Natural killer cell treated with Interleukin-12 subunit alpha and Interleukin-12 subunit beta and Interleukin-15 and Interleukin-18, amount 100 ng/mL, for 72 hours (primary cell): ENCODE data around the gene FBXL13. TPM values are rescaled to one million over a fixed set of nuclear protein-coding genes. Genes with fewer than 3 reads are reported as not detected.

Experiments
- ATAC-seq, 2 donors: fragments of 150-1000 bp; cut with Tn5 transposase in 1 of 2; sonication (Bioruptor Pico), chemical (Tn5 transposase) in 1 of 2; 2 replicates each; pipeline ENCODE4 v1.10.0; 2021
- DNase-seq: peaks from one replicate; pipeline ENCODE4 v3.0.0; 2022; ENCODE audit warnings: low spot score
- H3K27ac Mint-ChIP-seq, 2 donors: 1 replicate in 1 of 2; 2 replicates in 1 of 2; pipeline ENCODE4 v1.8.0; 2022; ENCODE audit warnings: mixed read lengths in 2 of 2, mild to moderate bottlenecking in 1 of 2, moderate library complexity in 1 of 2
- H3K27me3 Mint-ChIP-seq, 2 donors: 1 replicate in 1 of 2; 2 replicates in 1 of 2; pipeline ENCODE4 v1.8.0; 2022; ENCODE audit warnings: mixed read lengths in 2 of 2
- H3K36me3 Mint-ChIP-seq: one replicate; pipeline ENCODE4 v1.8.0; 2022; ENCODE audit warnings: mixed read lengths
- H3K4me1 Mint-ChIP-seq, 2 donors: 1 replicate in 1 of 2; 2 replicates in 1 of 2; pipeline ENCODE4 v1.8.0; 2022; ENCODE audit warnings: low read depth in 2 of 2, mixed read lengths in 2 of 2, mild to moderate bottlenecking in 1 of 2
- H3K4me3 Mint-ChIP-seq: one replicate; pipeline ENCODE4 v1.8.0; 2022; ENCODE audit warnings: mixed read lengths
- H3K9me3 Mint-ChIP-seq: 2 replicates; pipeline ENCODE4 v1.8.0; 2022; ENCODE audit warnings: mixed read lengths
- total RNA-seq, 2 donors: library from RNA; stranded (reverse); gene quantifications; one replicate each; pipeline ENCODE4 v1.2.3, GENCODE V29; 2022

FBXL13 gene
- total RNA-seq, 2 donors from 2014 or later, result 0.43 to 0.86 TPM

DNA sequence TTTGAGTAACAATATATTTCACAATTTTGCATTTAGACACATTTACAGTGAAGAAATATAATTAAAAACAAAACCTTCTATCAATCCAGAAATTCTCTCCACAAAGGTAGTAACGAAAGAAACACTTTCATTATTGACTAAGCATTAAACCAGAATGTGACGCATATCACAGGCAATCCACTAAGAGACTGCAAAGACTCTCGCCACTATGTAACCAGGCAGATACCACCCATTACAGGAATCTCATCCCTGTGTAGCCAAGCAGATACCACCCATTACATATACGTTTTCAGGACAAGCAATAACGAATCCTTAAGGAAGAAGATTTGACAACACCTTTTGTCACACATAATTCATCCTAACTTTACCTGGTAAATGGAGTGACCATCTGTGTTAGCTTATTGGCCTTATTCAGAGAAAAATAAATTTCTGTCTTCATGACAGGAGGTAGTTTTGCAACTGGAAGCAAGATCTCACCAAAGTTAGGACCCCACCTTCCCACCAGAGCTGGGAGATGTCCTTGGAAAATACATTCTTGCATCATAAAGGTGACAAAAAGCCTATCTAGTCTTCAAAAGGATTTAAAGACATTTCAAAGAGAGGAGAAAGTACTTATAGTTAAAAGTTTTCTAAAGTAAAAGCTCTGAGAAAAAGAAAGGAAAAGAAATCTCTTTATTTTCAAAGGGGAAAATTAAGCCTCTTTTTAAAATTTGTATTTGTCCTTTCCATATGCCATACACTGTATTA, 131.0 kb downstream of the FBXL13 start:
- ATAC-seq (peak; percentile 77 to 87), DNase-seq (no peak)
- Mint-ChIP-seq H3K4me3 (no peak overlapping the region), H3K27ac (no peak overlapping the region), H3K27me3 (peaks cover 6 to 12% of the 10 kb centered on the region in 2 donors), H3K36me3 (no peaks in the 10 kb centered on the region), H3K9me3 (no peaks in the 10 kb centered on the region), H3K4me1 (peaks cover 0 to 7% of the 10 kb centered on the region in 2 donors)

GRCh38 chr7:102942868-102943267, 131.7 kb downstream of the FBXL13 start:
- DNase-seq (no peak), ATAC-seq (no peak)
- Mint-ChIP-seq H3K36me3 (no peaks in the 10 kb centered on the region), H3K4me1 (peaks cover 0 to 7% of the 10 kb centered on the region in 2 donors), H3K27me3 (peaks cover 6 to 12% of the 10 kb centered on the region in 2 donors), H3K9me3 (no peaks in the 10 kb centered on the region), H3K4me3 (no peak overlapping the region), H3K27ac (no peak overlapping the region)

DNA sequence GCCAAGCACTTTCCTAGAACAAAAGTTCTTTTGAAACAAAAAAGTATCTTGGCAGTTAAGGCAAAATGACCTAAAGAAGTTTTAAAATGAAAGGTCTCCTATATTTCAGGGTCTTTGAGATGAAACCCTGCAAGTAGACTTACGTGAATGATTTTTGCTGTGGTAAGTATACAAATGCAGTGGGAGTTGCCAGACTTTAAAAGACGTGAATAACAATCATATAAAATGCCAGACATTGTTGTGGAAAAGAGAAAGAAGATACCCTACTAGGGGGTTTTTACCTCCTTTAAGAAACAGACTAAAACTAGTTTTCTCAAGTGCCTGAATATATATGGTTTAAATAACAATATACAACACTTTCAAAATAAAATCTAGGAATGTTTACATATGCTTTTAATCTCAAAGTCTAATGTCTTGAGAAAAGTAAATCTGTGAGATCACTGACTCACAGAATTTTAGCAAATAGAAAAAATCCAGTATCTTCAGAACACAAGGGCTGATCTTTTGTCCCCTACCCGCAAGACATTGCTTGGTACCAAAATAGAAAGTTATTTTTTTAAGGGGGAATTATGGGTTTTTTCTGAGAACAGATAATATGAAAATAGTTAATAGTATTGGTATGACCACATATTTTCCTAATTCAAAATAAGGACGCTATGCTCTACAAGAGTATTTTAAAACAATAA, 132.3 kb downstream of the FBXL13 start:
- ATAC-seq (no peak), DNase-seq (no peak)
- Mint-ChIP-seq H3K9me3 (no peaks in the 10 kb centered on the region), H3K27me3 (peaks cover 6 to 12% of the 10 kb centered on the region in 2 donors), H3K27ac (no peak overlapping the region), H3K36me3 (no peaks in the 10 kb centered on the region), H3K4me1 (peaks cover 0 to 7% of the 10 kb centered on the region in 2 donors), H3K4me3 (no peak overlapping the region)

DNA sequence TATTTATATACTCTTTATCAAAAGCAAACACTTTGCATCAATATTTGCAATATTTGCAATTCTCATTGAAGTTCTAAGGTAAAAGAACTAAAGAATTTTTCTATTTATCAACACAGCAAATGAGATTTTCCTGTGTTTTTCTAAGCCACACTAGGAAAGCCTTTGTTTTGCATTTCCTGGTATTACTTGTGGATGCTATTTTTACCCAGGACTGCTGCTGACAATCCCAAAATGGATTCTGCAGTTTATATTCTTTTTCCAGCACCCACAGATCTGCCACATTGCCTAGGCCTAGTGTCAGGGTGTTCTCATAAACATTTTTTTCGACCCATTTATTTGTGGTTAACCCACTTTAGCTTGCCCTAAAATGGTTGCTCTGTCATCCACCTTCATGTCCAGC, 135.9 kb downstream of the FBXL13 start:
- no peak for DNase-seq
- H3K36me3 Mint-ChIP-seq, result no peaks in the 10 kb centered on the region
- H3K27ac Mint-ChIP-seq, result no peak overlapping the region
- peaks cover 3 to 7% of the 10 kb centered on the region in 2 donors for H3K27me3 Mint-ChIP-seq
- H3K4me3 Mint-ChIP-seq, result no peak overlapping the region
- no peak for ATAC-seq
- no peaks in the 10 kb centered on the region for H3K9me3 Mint-ChIP-seq
- H3K4me1 Mint-ChIP-seq, result peaks cover 0 to 6% of the 10 kb centered on the region in 2 donors

- Mint-ChIP-seq H3K4me3 (no peak overlapping the region), H3K9me3 (no peaks in the 10 kb centered on the region), H3K27ac (no peak overlapping the region), H3K36me3 (no peaks in the 10 kb centered on the region), H3K4me1 (no peaks in the 10 kb centered on the region), H3K27me3 (no peaks in the 10 kb centered on the region)
- DNase-seq (no peak), ATAC-seq (no peak)
These were observed 139.0 kb downstream of the FBXL13 start for GRCh38 chr7:102935450-102936115.

- no peak for ATAC-seq
- DNase-seq, result no peak
- no peaks in the 10 kb centered on the region for H3K27me3 Mint-ChIP-seq
- H3K4me1 Mint-ChIP-seq, result no peaks in the 10 kb centered on the region
- H3K36me3 Mint-ChIP-seq, result no peaks in the 10 kb centered on the region
- H3K9me3 Mint-ChIP-seq, result no peaks in the 10 kb centered on the region
- H3K4me3 Mint-ChIP-seq, result no peak overlapping the region
- no peak overlapping the region for H3K27ac Mint-ChIP-seq
These were observed 139.9 kb downstream of the FBXL13 start for GRCh38 chr7:102934701-102935100.

- DNase-seq, result no peak
- no peaks in the 10 kb centered on the region for H3K9me3 Mint-ChIP-seq
- no peaks in the 10 kb centered on the region for H3K36me3 Mint-ChIP-seq
- H3K27me3 Mint-ChIP-seq, result peaks cover 0 to under 1% of the 10 kb centered on the region in 2 donors
- H3K4me1 Mint-ChIP-seq, result no peaks in the 10 kb centered on the region
- no peak for ATAC-seq
- no peak overlapping the region for H3K27ac Mint-ChIP-seq
- no peak overlapping the region for H3K4me3 Mint-ChIP-seq
These were observed 140.4 kb downstream of the FBXL13 start for GRCh38 chr7:102934239-102934638.

GRCh38 chr7:102933763-102934162, 140.8 kb downstream of the FBXL13 start:
- H3K27me3 Mint-ChIP-seq, result peaks cover 4 to 5% of the 10 kb centered on the region in 2 donors
- no peak overlapping the region for H3K4me3 Mint-ChIP-seq
- H3K4me1 Mint-ChIP-seq, result no peaks in the 10 kb centered on the region
- ATAC-seq (no peak), DNase-seq (no peak)
- no peaks in the 10 kb centered on the region for H3K36me3 Mint-ChIP-seq
- no peaks in the 10 kb centered on the region for H3K9me3 Mint-ChIP-seq
- no peak overlapping the region for H3K27ac Mint-ChIP-seq

DNA sequence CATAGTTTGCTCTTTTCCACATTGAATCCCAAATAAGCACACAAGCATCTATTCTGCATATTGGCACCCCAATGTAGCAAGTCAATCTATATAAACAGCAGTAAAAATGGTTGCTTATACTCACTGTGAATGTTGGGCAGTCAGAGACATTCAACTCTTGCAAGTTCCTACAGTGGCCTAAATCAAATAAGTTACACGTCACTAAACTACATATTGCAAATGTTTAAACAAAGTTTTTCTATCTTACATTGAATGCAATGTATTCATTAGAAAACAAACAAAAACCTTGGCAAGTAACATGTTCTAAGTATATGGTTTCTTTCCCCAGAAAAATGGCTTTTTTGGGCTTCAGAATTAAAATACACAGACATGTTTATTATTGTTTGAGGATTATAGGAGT, 142.8 kb downstream of the FBXL13 start:
- ATAC-seq (no peak), DNase-seq (no peak)
- H3K4me3 Mint-ChIP-seq, result no peak overlapping the region
- no peaks in the 10 kb centered on the region for H3K9me3 Mint-ChIP-seq
- H3K27ac Mint-ChIP-seq, result no peak overlapping the region
- no peaks in the 10 kb centered on the region for H3K4me1 Mint-ChIP-seq
- H3K36me3 Mint-ChIP-seq, result no peaks in the 10 kb centered on the region
- H3K27me3 Mint-ChIP-seq, result peaks cover 6 to 10% of the 10 kb centered on the region in 2 donors

DNA sequence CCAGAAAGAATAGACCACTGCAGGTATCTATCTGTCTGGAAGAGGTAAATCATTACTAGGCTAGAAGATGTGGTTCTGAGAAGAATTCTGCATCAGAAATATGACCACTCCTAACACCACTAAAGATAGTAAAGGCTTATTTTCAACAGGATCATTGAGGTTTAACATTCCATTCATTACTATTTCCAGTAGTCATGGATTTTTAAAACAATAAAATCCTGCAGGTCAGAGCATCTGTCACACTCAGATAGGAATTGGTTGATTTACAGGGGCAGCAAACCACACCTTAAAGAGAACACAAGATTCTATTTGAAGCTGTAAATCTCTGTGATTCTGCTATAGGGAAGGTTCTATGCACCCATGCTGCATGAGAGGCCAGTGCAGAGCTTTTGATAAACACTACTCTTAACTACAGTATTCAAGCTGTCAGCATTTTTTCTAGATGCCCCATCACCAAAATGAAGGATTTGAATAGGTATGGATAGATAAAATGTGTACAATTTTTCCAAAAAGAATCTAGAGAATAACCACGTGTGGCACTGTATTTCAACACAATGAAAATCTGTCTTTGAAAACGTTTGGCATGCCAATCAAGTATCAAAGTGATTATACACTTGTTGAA, 147.2 kb downstream of the FBXL13 start:
- no peak overlapping the region for H3K27ac Mint-ChIP-seq
- no peaks in the 10 kb centered on the region for H3K36me3 Mint-ChIP-seq
- no peaks in the 10 kb centered on the region for H3K9me3 Mint-ChIP-seq
- ATAC-seq, result no peak
- H3K4me3 Mint-ChIP-seq, result no peak overlapping the region
- no peak for DNase-seq
- no peaks in the 10 kb centered on the region for H3K4me1 Mint-ChIP-seq
- peaks cover 7 to 10% of the 10 kb centered on the region in 2 donors for H3K27me3 Mint-ChIP-seq

DNA sequence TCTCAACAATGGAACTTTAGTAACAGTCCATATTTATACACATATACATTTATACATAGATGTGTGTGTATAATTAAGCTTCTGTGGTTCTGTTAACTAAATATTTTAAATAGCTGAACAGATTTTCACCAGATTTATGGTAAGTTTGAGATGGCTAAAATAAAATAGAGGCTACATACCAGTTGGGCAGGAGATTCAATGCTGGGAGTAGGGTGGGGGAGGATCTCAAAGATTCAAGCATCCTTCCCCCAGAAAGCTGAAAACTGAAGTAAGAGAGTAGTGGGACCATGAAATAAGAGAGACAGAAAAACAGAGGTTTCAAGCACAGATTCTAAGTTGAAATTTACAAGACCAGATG, 147.8 kb downstream of the FBXL13 start:
- Mint-ChIP-seq H3K4me3 (no peak overlapping the region), H3K36me3 (no peaks in the 10 kb centered on the region), H3K9me3 (no peaks in the 10 kb centered on the region), H3K4me1 (no peaks in the 10 kb centered on the region), H3K27ac (no peak overlapping the region), H3K27me3 (peaks cover 7 to 10% of the 10 kb centered on the region in 2 donors)
- ATAC-seq, result no peak
- DNase-seq, result no peak

DNA sequence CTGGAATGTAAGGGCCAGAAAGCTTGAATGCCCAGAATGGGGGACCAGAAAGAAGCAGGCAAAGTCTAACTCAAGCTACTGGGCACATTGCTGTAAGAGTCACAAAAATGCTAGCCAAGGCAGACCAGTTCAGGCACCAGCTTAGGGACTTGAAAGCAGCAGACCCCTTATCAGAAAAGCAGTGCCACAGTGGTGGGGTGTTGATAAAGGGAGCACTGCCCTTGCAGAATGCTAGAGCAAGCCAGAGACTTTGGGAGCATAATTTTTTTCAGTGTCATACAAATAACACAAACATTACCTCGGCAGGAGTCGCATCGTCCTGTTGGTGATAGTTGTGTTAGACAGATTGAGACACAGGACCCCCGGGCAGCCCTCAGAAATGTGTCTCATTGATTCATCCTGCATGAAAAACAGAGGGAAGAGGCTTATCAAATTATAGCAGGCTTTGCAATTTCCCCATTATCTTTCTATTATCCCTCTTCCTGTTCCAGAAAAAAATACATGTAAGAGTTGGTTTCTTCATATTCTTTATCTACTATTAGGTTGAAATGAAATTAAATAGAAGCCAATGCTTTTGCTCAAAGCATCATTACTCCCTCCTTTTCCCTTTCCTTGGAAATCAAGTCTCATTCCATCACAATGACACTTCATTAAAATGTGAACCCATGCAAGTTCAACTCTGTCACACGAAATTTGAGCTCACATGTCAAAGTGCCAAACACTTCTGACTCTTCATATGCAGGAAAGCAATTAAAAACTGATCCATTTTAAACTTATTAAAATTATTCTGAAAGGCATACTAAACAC, 148.4 kb downstream of the FBXL13 start:
- Mint-ChIP-seq H3K9me3 (no peaks in the 10 kb centered on the region), H3K4me3 (no peak overlapping the region), H3K4me1 (no peaks in the 10 kb centered on the region), H3K27me3 (peaks cover 7 to 10% of the 10 kb centered on the region in 2 donors), H3K27ac (no peak overlapping the region), H3K36me3 (no peaks in the 10 kb centered on the region)
- ATAC-seq, result no peak
- no peak for DNase-seq

- Mint-ChIP-seq H3K36me3 (no peaks in the 10 kb centered on the region), H3K27ac (no peak overlapping the region), H3K4me3 (no peak overlapping the region), H3K27me3 (no peaks in the 10 kb centered on the region), H3K4me1 (no peaks in the 10 kb centered on the region), H3K9me3 (no peaks in the 10 kb centered on the region)
- DNase-seq, result no peak
- no peak for ATAC-seq
These were observed 155.8 kb downstream of the FBXL13 start for GRCh38 chr7:102918845-102919244.
